ENCODE results near the gene DGLUCY.
"Not testable (repeated sequence)": the region's sequence is repeated elsewhere in the genome, so short reads cannot be mapped to it uniquely, and the experiment has no call there.

Gene DGLUCY

DNA sequence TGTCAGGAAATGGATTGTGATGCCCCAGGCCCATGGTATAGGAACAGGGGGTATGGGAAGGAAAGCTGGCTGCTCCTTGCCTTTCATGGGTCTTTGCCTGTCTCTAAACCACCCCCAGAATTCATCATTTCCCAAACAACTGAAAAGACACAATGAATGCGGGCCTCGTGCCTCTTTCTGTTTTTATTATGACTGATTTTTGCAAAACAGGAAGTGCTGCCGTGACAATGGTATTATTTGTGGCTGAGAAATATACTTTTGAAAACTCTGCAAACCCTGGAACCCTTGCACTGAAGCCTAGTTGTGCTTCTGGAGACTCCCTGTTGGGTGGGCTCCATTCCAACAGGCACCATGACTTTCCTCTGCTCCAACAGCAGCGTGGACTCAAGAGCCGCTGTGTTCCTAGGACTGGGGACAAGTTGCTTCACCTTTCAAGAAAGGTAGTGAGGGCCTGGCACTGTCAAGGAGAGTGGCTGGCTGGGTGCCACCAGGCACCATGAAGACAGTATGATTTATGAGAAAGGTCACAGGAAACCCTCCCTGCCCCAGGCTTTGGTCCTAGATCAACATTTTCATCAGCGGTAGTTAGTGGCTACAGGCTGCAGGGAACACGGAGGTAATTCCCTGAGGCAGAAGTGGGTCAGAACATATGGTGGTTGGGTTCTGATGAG, 4.8 kb upstream of the DGLUCY start:
- DNase-seq (ENCODE audit: low read depth in 2 of 2) = no peak

DNA sequence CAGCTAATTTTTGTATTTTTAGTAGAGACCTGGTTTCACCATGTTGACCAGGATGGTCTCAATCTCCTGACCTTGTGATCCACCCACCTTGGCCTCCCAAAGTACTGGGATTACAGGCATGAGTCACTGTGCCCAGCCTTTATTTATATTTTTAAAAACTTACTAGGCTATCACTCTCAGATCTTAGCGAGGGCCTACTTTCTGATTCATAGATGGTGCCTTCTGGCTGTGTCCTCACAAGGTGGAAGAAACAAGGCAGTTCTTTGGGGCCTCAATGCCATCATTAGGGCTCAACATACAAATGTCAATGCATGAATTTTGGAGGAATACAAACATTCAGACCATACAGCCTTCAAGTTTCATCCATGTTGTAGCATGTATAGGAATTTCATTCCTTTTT, 2.4 kb upstream of the DGLUCY start:
- no peak for DNase-seq (ENCODE audit: low read depth in 2 of 2)

DNA sequence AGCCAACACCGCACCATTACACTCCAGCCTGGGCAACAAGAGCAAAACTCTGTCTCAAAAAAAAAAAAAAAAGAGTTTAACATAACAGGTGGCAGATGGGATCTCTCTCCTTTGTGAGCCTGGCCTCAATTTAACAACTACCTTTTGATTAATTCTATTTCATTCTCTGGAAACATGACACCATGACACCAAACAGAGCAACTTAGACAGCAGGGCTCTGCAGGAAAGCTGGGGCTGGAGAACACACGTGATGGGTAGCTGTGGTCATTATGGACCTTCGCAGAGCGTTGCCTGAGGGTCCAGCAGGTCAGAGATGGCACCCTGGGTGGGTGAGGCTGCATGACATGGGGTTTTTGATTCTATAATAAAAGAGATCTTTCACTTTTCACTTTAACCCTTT, 1.7 kb upstream of the DGLUCY start:
- no peak for DNase-seq (ENCODE audit: low read depth in 2 of 2)

DNA sequence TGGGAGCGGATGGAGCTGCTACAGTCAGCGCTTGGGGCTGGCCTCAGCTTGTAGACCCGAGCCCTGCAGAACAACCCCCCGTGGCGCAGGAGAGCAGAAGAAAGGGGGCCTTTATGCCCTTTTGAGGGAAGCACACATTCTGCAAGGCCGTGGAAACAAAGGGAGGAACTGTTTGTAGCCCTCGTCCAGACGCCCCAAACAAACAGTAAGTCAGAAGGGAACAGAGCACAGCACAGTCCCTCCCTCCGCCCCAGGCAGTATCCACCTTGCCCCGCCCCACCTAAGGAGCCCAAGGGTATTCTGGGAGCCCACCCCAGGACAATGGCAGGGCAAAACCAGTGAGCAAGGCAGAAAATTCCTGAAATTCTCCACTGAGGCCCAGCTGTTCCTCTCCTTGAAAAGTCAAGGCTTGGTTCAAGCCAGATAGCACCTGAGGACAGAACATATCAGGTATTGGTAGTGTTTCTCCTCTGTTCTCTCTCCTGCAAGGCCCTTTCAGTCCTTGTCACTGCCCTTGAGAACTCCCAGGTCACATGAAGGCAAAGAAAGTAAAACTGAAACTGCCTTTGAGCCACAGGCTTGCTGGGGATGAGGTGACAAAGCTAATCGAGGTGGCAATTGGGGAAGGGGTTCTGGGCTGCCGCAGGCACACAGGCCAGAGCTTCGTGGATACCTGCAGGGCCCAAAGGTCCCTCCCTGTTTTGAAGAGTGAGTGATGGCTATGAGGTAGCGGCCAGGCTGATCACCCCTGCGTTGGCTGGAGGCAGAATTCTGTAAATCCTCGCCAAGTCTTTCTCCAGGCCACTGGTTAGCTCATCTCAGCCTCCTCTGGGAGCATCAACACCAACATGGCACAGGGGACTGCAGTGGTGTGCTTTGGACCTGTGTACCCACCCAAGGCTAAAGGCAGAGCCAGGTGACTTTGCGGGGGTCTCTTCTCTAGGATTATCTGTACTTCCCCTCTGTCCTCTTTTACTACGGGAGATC, 499 bp downstream of the DGLUCY start:
- DNase-seq (ENCODE audit: low read depth in 2 of 2) = peak; percentile 49 to 52

DNA sequence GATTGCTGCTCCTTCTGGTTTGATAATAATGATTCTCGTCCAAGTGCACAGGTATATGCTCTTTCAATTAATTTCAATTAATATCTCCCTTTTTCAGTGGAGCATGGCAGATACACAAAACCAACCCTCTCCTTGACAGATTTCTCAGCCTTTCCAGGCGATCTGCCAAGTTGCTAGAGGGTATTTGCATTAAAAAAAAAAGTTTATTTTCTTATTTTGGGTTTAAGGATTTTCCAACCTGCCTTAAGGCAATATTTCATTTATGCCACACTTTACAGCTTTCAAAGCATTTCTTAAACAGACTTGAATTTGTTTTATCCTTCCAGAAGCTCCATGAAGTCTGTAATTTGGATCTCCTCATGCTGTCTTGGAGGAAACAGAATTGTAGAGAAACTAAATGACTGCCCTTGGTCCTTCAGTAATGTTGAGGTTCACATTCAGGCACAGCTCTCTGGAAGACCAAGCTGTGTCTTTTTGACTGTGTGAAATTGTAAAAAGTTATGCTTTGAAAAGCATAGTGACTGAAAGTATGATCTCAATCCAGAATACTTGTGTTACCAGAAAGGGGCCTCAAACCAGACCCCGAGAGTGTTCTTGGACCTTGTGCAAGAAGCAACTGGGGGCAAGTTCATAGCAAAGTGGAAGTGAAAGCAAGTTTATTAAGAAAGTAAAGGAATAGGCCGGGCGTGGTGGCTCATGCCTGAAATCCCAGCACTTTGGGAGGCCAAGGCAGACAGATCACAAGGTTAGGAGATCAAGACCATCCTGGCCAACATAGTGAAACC, 2.3 kb downstream of the DGLUCY start:
- DNase-seq (ENCODE audit: low read depth in 2 of 2) = no peak

DNA sequence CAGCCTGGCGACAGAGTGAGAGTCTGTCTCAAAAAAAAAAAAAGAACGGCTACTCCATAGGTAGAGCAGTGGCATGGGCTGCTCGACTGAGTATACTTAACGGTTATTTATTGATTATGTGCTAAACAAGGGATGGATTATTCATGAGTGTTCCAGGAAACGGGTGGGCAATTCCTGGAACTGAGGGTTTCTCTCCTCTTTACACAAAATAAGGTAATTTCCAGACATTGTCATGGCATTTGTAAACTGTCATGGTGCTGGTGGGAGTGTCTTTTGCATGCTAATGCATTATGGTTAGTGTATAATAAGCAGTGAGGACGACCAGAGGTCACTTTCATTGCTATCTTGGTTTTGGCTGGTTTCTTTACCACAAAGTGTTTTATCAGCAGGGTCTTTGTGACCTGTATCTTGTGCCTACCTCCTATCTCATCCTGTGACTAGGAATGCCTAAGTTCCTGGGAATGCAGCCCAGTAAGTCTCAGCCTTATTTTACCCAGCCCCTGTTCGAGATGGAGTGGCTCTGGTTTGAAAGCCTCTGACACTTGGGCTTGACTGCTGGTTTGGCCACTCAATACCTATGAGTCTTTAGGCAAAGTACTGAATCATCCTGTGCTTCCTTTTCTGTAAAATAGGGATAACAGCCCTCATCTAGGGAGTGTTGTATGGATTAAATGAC, 3.2 kb downstream of the DGLUCY start:
- DNase-seq (ENCODE audit: low read depth in 2 of 2) = peak in 1 of 2 donors; percentile 50

DNA sequence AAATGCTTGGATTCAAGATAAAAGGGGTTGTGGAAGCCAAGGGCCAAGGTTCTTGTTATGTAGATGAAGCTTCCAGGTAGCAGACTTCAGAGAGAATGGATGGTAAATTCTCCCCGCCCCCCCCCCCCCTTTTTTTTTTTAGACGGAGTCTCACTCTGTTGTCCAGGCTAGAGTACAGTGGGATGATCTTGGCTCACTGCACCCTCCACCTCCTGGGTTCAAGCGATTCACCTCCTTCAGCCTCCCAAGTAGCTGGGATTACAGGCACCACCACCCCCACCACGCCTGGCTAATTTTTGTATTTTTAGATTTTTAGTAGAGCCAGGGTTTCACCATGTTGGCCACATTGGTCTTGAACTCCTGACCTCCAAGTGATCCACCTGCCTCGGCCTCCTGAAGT, 4.1 kb downstream of the DGLUCY start:
- DNase-seq (ENCODE audit: low read depth in 2 of 2) = no peak

DNA sequence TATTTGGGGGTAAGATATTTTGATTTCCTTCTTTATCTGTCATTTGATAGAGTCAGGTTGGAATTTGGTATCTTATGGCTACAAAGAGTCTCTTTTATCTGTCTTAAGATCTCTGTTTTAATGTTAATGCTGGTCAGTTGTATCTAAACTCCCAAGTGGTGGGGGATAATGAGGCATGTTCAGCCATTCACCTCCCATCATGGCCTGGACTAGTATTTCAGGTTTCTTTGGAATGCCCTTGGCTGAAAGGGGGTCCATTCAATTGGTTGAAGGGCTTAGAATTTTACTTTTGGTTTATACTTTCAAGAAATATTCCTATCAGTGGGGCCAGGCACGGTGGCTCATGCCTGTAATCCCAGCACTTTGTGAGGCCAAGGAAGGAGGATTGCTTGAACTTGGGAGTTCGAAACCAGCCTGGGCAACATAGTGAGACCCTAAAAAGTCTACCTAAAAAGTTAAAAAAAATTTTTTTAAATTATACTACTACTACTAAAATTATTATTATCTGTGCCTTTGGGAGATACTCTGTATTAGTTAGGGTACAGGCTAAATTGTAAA, 4.7 kb downstream of the DGLUCY start:
- no peak for DNase-seq (ENCODE audit: low read depth in 2 of 2)

DNA sequence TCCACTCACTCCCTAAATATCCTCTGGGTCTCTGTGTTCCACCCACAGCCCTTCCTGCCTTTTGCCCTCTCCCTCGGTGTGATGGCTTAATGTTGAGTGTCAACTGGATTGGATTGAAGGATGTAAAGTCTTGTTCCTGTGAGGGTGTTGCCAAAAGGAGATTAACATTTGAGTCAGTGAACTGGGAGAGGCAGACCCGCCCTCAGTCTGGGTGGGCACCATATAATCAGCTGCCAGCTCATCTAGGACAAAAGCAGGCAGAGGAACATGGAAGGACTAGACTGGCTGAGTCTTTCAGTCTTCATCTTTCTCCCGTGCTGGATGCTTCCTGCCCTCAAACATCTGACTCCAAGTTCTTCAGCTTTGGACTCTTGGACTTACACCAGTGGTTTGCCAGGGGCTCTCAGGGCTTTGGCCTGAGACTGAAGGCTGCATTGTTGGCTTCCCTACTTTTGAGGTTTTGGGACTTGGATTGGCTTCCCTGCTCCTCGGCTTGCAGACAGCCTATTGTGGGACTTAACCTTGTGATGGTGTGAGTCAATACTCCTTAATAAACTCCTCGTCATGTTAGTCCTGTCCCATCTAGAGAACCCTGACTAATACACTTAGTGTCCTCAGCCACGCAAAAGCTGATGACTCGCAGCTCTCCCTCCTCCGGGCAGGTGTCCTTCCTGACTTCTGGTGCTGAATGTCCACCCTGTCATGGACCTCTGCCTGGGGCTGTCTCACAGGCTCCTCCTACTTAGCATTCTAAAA, 5.9 kb downstream of the DGLUCY start:
- DNase-seq (ENCODE audit: low read depth in 2 of 2) = no peak

DNA sequence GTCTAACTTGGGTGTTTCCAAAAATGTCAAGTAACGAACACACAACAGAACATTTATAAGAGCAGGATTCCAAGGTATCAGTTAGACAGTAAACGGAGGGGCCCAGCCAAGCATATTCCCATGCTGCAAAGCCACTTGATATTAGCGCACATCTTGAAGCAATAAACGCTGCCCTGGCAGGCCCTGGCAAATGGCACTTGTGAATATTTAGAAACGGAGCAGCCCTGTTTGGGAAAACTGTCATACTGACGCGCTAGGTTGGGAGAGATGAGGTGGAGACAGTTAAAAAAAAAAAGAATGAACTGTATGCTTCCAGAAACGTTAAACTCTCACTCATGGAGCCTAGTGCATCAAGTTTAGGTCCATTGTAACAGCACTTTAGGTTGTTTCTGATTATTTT, 9.3 kb downstream of the DGLUCY start:
- no peak for DNase-seq (ENCODE audit: low read depth in 2 of 2)

DNA sequence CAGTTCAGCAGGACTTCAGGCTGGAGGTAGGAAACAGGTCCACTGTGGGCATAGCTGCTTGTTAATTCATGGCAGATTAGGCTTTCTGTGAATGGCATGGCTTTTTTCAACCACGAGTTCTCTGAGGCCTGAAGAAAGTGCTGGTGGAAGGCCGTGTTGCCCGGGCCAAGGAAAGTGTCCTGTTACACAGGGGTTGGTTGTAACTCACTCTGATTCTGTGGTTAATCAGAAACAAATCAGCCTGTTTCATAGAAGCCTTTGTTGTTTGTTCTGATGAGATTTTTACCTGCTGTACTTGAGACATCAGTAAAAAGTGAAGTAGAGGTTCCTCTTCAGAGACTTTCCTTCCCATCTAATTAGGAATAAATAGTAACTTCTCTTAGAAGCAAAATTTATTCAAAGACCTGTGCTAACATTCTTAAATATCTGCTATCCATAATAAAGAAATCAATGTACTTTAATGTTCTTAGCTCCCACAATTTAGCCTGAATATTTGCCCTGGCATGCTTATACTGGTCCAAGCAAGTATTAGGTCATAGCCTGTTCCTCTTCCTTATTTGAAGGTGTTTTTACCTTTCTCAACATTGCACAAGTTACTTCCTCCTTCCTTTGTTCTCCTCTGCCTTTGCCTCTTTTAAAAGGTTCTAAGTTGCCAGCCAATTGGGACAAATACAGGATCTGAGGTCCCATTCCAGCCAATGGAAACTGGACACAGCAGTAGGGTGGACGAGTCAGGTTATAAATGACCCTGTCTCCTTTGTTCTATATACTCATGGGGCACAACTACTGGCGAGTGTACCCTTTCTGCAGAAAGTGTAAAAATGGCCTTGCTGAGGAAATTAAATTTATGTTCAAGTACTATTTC, 10.8 kb downstream of the DGLUCY start:
- DNase-seq (ENCODE audit: low read depth in 2 of 2) = not testable (repeated sequence)

DNA sequence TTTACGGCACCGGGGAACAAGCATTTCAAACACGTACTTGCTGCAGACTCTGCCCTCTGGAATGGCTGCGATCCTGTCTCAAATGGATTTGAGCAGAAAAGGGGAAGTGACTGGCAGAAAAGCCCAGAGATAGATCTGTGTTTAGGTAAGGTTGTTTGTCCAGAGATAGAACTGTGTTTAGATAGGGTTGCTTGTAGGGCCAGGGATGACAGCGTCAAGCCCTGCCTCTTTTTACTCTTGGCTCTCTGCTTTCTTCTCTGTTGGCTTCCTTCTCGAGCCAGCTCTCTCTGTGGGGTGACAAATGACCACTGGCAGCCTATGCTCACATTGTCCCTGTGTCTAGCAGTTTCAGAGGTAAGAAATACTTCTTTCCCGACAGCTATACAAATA, 11.4 kb downstream of the DGLUCY start:
- DNase-seq (ENCODE audit: low read depth in 2 of 2) = no peak

DNA sequence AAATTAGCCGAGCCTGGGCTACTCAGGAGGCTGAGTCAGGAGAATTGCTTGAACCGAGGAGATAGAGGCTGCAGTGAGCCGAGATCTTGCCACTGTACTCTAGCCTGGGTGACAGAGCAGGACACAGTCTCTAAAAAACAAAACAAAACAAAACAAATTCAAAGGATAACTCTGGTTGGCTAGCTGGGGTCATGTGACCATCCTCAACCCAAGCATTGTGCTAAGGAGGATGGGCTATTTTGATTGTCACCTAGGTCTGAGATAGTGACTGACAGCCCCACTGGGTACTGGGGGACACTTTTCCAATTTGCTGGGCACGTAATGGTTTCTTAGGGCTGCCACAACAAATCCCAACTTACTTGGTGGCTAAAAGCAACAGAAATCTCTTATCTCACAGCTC, 11.9 kb downstream of the DGLUCY start:
- DNase-seq (ENCODE audit: low read depth in 2 of 2) = no peak

DNA sequence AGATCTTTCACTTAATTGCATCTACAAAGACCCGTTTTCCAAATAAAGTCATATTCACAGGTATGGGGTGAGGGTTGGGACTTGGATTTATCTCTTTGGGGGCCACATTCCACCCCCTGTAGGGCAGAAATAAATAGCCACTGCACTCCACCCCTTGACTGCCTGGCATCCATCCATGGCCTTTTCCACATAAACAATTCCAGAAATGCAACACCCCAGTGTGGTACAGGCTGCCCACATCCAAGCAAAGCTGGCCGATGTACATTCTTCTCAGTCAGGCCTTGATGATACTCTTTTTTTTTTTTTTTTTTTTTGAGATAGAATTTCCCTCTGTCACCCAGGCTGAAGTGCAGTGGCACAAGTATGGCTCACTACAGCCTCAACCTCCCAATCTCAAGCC, 12.9 kb downstream of the DGLUCY start:
- DNase-seq (ENCODE audit: low read depth in 2 of 2) = no peak

DNA sequence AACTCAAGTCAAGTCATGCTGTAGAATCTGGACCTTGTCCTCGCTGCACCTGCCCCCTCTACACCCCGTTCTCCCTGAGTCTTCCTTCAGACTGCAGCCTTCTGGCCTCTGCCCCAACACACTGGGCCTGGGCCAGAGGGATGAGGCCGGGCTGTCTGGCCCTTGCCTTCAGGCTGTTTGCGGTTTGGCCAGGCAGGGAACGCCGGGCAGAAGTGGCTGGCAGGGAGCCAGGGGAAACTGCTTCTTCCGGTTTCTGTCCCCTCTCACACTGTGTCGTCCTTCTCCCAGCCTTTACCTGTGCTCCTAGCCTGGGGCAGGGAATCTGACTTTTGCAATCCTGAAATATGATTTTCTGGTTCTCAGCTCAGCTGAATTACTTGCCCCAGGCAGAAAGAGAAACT, 13.5 kb downstream of the DGLUCY start:
- no peak for DNase-seq (ENCODE audit: low read depth in 2 of 2)

DNA sequence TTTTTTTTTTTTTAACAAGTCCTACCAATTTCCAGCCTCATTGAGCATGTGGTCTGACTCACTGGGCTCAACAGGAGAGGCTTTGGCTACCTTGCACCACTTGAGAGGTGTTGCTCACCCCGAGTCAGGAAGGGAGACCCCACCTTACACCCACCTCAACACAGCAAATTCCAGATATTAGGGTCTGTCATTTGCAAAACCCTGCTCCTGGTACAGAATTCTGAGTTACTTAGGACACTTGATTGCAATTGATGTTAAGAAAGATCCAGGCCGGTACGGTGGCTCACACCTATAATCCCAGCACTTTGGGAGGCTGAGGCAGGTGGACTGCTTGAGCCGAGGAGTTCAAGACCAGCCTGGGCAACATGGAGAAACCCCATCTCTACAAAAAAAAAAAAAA, 14.1 kb downstream of the DGLUCY start:
- DNase-seq (ENCODE audit: low read depth in 2 of 2) = no peak

DNA sequence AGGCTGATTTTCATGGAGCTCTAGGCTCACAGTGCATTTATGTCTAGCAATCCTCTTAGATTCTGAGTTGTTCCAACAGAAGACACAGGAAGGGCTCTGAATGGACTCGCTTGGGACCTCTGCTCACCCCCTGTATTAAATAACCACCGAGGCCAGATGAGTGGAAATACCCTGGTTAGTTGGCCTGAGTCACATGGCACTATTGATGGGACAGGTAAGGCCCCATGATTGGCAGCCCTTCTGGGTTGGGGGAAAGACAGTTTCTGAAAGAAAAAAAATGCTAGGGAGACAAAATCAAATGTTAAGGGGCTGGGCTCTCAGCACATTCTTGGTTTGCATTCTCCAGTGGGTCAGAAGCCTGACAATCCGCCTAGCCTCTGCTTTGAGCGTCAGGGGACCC, 14.8 kb downstream of the DGLUCY start:
- DNase-seq (ENCODE audit: low read depth in 2 of 2) = no peak

DNA sequence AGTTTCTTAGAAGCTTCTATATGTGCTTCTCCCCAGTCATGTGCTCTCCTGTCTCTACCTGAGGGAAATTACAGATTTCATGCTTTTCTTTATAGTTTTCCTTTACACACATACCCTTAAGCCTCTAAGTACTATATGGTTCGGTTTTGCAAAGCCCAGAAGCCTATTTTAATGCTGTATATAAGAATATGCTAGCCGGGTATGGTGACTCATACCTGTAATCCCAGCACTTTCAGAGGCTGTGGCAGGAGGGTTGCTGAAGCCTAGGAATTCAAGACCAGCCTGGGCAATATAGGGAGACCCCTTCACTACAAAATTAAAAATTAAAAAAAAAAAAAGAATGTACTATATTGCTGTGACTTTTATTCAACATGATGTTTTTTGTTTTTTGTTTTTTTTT, 15.4 kb downstream of the DGLUCY start:
- no peak for DNase-seq (ENCODE audit: low read depth in 2 of 2)

DNA sequence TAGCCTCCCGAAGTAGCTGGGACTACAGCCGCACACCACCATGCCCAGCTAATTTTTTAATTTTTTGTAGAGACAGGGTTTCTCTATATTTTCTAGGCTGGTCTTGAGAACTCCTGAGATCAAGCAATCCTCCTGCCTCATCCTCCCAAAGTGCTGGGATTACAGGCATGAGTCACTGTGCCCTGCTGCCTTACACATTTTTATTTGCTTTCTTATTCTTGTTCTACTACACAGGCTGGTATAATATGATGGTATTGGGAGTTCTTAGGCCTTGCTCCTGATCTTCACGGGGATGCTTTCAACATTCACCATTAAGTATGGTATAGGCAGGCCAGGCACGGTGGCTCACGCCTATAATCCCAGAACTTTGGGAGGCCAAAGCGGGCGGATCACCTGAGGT, 21.2 kb downstream of the DGLUCY start:
- DNase-seq (ENCODE audit: low read depth in 2 of 2) = no peak

Data from stimulated activated CD4-positive, alpha-beta T cell treated with anti-CD3 and anti-CD28 coated beads, Interleukin-15, amount 100 ng/mL, for 48 hours (primary cell).